HG02763 (cell line): Measurements from ENCODE around the gene FNIP1.
"Not testable (repeated sequence)": the region's sequence is repeated elsewhere in the genome, so short reads cannot be mapped to it uniquely, and the experiment has no call there.

Experiments
- ATAC-seq: cut with Tn5 transposase; IDR thresholded peaks from one replicate; pipeline ENCODE4 v1.9.1; 2021; ENCODE audit warnings: mild to moderate bottlenecking, moderate library complexity; ENCODE audit not compliant: unreplicated experiment

The FNIP1 gene

DNA sequence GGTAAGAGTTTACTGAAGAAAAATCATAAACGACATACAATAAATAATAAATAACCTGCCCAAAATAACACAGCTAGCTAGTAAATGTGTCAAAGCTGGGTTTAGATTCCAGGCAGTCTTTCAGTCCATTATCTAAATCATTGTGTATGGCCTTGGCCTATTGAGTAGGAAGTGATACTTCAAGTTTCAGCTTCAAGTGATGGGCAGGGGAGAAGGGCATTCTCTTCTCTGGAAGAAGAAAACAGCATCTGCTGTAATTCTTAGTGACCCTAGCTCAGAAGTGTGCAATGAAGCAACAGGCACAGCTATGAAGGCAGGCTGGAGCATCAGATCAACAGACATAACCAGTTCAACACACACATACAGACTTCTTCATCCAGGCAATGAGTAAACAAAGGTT lies 42.5 kb downstream of the FNIP1 start:
- no peak for ATAC-seq

DNA sequence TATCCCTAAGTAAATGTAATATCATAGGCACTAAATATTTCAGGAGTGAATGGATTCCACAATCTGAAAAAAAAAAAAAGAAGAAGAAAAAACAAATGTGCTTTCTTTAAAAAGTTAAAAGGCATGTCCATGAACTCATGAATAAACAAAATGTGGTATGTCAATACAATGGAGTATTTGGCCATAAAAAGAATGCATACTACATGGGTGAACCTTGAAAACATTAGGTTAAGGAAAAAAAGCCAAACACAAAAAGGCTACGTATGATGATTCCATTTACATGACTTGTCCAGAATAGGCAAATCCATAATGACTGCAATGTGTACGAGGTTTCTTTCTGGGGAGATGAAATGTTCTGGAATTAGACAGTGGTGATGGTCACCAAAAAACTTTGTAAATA lies 45.3 kb downstream of the FNIP1 start:
- no peak for ATAC-seq

DNA sequence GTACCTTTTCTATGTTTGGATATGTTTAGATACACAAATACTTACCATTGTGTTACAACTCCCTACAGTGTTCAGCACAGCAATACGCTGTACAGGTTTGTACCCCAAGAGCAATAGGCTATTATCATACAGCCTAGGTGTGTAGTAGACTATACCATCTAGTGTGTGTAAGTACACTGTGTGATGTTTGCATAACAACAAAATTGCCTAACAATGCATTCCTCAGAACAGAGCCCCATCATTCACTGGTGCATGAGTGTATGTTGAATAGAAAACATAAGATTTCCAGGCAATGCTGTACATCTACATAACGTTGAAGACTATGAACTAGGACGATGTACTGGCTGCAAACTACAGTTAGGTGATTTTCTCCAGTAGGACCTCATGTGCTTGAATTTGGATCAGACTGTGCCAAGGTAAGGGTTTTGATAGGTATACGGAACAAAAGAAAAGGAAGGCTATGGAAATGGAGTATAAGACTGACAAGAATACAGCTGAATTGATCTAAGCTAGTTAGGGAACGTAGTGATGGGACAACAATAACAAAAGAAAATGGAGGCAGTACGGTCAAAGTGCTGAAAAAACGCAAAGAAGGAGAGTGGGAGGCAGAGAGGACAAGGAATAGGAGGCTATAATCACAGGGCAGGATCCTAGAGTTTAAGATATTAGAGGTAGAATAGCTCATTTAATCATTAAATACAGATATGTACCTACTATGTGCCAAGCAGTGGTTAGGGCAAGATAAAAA lies 46.9 kb downstream of the FNIP1 start:
- no peak for ATAC-seq

DNA sequence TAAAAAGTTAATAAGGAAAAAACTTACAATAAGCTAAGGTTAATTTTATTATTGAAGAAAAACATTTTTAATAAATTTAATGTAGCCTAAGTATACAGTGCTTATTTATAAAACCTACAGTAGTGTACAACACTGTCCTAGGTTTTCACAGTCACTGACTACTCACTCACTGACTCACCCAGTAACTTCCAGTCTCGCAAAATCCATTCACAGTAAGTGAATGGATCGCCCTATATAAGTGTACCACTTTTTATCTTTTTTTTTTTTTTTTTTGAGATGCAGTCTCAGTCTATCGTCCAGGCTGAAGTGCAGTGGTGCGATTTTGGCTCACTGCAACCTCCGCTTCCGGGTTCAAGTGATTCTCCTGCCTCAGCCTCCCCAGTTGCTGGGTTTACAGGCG lies 47.7 kb downstream of the FNIP1 start:
- ATAC-seq: no peak

DNA sequence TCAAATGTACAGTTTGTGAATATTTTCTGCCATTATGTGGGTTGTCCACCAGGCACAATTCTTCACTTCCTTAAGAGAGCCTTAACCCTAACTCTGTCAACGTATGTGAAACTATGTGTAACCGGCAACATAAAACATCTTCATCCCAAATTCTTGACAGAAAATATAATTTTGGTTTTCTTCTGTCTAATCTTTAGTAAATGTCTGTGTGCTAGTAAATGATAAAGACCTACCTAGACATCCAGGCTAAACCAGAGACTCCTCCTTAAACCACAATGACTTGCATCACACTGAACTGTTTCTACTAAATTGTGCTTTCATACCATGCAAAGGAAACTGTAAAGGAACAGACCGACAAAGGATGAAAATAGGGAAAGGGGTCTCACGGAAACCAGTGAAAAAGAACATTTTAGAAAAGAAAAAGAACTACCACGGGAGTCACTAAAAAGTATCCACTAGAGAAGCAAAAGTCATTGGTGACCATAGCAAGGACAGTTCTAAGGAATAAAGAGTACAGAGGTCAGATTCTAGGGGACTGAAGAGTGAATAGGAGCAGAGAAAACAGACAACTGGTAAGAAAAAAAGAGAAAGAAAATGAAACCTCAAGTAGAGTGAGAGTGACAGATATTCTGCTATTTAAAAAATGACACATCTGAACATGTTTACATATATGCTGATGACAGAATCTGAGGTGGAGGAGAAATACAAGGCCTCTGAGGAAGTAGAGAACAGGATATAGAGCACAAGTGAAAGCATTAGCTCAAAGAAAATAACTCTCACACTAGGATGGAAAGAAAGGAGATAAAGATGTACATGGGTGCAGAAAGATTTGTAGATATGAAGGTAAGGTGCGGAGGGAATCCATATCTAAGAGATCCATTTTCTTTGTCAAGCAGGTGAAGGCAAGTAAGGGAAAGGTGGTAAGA lies 49.4 kb downstream of the FNIP1 start:
- no peak for ATAC-seq

DNA sequence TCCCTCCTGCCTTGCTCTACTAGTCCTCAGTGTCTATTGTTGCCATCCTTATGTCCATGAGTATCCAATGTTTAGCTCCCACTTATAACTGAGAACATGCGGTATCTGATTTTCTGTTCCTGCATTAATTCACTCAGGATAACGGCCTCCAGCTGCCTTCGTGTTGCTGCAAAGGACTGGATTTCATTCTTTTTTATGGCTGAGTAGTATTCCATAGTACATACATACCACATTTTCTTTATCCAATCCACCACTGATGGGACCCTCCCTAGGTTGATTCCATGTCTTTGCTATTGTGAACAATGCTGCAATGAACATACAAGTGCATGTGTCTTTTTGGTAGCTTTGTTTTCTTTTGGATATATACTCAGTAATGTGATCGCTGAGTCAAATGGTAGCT lies 50.4 kb downstream of the FNIP1 start:
- no peak for ATAC-seq

DNA sequence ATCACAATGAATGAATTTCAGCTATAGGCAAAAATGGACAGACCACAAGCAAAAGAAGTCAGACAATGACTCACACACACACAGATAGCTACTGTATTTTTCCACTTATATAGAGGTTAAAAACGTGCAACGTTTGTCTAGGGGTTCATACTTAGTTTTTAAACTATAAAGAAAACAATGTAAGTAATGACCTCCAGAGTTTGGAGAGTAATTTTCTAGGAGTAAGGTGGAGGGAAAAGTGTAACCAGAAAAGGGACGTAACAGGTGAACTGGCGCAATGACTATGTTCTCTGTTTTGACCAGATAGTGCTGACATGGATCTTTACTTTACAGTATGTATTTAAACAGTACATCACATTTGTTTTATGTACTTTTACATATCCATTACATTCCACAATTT lies 51.1 kb downstream of the FNIP1 start:
- no peak for ATAC-seq

DNA sequence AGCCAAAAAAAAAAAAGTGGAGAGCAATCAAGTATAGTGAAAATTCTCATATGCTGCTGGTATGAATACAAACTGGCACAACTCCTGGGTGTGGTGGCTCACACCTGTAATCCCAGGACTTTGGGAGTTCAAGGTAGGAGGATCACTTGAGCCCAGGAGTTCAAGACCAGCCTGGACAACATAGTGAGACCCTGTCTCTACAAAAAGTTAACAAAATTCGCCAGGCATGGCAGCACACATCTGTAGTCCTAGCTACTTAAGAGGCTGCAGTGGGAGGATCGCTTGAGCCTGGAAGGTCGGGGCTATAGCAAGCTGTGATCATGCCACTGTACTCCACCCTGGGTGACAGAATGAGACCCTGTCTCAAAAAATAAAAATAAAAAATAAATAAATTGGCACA lies 51.7 kb downstream of the FNIP1 start:
- no peak for ATAC-seq

DNA sequence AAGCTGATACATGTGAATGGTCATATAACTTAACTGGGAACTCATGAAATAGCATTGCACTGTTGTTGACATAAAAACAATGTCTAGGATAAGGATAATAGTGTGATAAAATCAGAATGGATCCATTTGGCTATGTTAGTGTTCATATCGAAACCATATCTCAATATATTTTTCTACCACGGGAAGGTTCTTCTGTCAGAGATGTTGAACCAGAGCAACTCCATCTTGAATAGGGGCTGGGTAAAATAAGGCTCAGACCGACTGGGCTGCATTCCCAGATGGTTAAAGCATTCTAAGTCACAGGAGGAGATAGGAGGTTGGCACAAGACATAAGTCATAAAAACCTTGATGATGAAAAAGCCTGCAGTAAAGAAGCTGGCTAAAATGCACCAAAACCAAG lies 56.3 kb downstream of the FNIP1 start:
- ATAC-seq: no peak

DNA sequence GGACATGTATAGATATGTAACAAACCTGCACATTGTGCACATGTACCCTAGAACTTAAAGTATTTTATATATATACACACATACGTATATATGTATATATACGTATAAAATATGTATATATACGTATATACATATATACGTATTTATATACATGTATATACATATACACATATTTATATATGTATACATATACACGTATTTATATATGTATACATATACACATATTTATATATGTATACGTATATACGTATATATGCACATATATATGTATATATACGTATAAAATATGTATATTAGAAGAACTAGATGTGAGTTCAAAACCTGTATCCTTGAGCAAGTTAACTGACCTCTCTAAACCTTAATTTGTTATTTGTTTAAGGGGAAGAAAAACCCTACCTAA lies 61.4 kb downstream of the FNIP1 start:
- no peak for ATAC-seq

DNA sequence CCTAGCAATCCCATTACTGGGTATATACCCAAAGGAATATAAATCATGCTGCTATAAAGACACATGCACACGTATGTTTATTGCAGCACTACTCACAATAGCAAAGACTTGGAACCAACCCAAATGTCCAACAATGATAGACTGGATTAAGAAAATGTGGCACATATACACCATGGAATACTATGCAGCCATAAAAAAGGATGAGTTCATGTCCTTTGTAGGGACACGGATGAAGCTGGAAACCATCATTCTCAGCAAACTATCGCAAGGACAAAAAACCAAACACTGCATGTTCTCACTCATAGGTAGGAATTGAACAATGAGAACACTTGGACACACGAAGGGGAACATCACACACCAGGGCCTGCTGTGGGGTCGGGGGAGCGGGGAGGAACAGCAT lies 61.9 kb downstream of the FNIP1 start:
- ATAC-seq: not testable (repeated sequence)

DNA sequence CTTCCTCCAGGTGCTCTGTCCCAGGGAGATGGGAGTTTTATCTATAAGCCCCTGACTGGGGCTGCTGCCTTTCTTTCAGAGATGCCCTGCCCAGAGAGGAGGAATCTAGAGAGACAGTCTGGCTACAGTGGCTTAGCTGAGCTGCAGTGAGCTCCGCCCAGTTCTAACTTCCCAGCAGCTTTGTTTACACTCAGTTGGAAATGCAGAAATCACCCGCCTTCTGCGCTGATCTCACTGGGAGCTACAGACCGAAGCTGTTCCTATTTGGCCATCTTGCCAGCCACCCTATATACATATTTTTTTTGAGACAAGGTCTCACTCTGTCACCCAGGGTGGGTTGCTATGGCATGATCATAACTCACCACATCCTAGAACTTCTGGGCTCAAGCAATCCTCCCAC lies 67.5 kb downstream of the FNIP1 start:
- ATAC-seq: not testable (repeated sequence)

DNA sequence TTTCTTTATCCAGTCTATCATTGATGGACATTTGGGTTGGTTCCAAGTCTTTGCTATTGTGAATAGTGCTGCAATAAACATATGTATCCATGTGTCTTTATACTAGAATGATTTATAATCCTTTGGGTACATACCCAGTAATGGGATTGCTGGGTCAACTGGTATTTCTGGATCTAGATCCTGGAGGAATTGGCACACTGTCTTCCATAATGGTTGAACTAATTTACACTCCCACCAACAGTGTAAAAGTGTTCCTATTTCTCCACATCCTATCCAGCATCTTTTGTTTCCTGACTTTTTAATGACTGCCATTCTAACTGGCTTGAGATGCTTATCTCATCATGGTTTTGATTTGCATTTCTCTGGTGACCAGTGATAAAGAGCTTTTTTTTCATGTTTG lies 72.7 kb downstream of the FNIP1 start:
- ATAC-seq: not testable (repeated sequence)

DNA sequence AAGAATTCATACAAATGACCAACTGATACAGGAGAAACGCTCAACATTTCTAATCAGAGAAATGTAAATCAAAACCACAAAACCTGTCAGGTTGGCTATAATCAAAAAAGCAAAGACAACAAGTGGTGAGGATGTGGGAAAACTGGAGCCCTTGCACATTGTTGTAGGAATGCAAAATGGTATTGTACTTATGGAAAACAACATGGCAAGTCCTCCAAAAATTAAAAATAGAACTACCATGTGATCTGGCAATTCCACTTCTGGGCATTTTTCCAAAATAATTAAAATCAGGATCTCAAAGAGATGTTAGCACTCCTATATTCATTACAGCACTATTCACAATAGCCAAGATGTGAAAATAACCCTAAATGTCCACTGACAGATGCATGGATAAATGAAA lies 76.1 kb downstream of the FNIP1 start:
- no peak for ATAC-seq

DNA sequence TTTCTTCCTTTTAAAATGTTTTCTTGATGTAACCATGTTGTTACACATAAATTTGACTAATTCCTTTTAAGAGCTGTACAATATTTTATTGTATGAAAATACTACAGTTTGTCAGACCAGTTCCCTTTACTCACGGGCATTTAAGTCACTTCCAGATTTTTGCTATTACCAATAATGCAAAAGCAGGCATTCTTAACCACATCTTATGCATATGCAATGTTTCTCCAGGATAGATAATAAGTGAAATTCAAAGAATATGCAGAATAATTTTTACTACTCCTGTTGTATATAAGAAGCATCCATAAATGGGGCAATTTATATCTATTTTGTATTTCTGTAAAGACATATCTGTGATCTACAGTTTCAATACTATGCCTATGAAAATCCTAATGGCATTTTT lies 77.3 kb downstream of the FNIP1 start:
- ATAC-seq: no peak

DNA sequence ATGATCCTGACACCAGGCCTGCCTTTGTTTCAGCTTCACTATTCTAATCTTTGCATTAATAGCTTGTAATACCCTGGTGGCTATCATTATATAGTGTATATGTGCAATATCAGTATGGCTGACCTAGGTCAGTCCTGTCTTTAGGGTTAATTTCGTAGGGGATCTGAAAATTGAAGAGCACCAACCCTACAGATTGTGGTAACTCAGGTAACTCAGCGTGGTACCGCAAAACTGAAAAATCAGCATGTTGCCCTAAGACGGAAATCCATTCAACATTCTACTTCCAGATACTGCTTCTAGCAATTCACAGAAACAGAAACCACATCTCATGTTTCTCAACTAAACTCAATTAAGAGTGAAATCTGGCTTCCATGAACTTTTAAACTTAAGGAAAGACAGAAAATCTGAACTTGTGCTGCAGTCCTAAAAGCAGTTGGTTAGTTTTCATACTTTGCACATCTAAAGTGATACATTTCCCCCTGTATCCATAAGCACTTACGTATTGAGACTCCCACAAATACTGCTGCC lies 78.3 kb downstream of the FNIP1 start:
- ATAC-seq: no peak

DNA sequence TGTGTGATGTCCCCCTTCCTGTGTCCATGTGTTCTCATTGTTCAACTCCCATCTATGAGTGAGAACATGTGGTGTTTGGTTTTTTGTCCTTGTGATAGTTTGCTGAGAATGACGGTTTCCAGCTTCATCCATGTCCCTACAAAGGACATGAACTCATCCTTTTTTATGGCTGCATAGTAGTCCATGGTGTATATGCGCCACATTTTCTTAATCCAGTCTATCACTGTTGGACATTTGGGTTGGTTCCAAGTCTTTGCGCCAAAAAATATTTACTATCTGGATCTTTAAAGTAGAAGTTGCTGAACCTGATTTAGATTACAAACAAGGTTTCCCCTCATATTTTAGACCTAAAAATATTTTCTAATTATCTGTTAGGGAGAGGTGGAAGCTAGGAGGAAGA lies 79.7 kb downstream of the FNIP1 start:
- ATAC-seq: not testable (repeated sequence)

DNA sequence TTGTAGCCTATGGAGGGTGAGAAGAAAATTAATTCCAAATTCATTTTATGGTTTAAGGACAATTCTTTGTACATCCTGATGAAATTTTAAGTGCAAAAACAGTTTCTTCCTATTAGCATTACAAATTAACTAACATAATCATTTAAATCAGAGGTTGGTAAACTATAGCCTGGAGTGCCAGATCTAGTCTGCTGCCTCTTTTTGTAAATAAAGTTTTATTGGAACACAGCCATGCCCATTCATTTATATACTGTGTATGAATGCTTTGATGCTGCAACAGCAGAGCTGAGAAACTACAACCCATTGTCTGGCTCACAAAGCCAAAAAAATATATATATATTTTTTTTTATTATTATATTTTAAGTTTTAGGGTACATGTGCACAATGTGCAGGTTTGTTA lies 80.2 kb downstream of the FNIP1 start:
- ATAC-seq: no peak

DNA sequence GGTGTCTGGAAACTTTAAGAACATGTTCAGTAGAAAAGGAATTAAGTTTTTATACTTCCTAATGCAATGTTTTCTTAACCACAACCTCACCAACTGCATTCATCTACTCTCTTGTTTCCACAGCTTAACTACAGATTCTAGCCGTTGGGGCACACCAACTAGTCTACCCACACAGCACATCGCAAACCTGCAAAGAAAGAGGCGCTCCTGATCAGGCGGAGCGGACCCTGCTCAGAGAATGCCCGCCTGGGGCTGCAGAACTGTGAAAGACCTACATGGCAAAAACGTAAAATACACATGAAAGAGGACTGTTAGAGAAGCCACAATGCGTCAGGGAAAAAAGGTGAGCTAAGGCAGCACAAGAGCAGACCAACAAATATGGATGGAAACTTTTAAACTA lies 86.4 kb downstream of the FNIP1 start:
- ATAC-seq: no peak

DNA sequence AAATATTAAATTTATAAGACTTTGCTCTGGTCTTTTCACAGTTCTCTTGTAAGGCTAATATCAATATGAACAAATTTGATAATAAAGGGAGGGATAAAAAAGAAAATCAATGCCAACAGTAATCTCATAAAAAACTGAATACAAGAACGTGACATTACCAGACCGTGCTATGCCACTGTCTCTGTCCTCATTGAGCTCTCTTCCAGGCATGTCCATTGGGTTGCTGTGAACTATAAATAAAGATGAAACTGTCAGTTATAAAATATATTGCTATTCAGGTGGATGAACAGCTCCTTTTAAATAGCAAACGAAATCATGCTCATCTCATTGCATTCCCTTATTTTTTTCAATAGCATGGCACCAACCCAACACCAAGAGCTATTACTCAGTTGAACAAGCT lies 87.8 kb downstream of the FNIP1 start:
- no peak for ATAC-seq

DNA sequence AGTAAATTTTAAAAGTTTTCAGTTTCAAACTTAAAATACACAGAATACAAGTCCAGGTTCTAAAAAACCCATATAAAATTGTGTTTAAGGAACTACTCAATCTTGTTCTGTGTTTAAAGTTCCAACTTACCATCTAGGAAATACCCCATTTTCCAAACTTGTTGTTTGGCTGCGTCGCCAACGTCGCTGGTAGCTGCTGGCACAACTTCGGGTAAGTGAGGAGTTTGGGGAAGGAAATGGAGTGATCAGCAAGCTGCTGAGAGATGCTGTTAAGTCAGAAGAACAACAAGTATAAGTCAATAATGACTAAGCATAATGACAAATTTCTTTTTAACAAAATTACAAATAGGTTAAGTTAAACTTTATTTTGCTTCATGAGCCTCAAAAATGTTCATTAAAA lies 90.5 kb downstream of the FNIP1 start:
- ATAC-seq: no peak

DNA sequence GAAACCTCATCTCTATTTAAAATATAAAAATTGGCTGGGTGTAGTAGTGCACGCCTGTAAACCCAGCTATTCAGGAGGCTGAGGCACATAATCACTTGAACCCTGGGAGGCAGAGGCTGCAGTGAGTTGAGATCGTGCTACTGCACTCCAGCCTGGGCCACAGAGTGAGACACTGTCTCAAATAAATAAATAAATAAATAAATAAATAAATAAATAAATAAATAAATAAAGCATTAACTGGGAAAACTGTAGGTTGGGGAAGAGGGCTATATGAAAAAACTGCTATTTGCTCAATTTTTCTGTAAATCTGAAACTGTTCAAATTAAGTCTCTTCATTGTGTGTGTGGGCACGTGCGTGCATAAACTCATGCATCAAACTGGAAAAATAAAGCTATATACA lies 101.9 kb downstream of the FNIP1 start:
- no peak for ATAC-seq
